Epithelial cell of proximal tubule (primary cell): Measurements from ENCODE around the gene PTPRN2. TPM values are rescaled to one million over a fixed set of nuclear protein-coding genes. Genes with fewer than 3 reads are reported as not detected.

Experiments used
- DNase-seq: peaks from one replicate; pipeline ENCODE4 v3.0.0-alpha.2; 2011; ENCODE audit warnings: low read depth
- H3K4me3 ChIP-seq: 2 replicates; pipeline ENCODE4 v1.5.1; 2011; ENCODE audit warnings: low read depth, mild to moderate bottlenecking, low read length
- total RNA-seq: library from RNA; depleted of rRNA; stranded (reverse); fragments of >200 nt; gene quantifications from 2 replicates; pipeline ENCODE4 v1.2.3, GENCODE V29; 2015
- TF ChIP-seq, protein P1 (sequence below): conservative IDR thresholded peaks from 2 replicates; pipeline ENCODE4 v1.5.1; 2012; ENCODE audit warnings: low read depth, mild to moderate bottlenecking, low read length

Gene PTPRN2
- total RNA-seq, 1 donor from 2014 or later: 2.8 TPM

DNA sequence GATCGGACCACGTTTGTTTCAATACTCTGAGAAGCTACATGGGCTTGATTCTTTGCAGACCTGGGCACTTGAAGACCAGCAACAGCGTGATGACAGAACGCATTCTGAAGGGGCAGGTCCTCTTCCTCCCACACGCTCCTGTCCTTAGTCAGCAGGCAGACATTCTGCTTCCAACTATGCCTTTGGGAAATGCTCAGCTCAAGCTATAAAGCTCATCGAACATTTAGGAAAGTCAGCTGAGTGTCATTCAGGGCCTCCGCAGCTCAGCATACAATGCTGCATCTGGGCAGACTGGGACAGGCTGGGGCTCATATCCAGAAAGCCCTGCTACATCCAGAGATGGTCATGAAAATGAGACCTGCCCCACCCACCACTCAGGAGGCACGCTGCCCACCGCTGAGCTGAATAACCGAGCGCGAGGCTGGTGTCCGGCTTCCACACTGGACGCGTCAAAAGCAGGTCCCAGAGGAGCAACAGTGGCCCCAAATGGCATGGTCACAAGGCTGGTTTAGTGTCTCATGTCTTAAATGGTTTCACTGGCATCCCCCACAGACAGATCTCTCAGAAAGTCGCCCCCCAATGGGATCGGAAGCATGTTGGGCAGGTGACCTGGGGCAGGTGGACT is 976.8 kb downstream of the PTPRN2 start:
- TF ChIP-seq, protein P1, sequence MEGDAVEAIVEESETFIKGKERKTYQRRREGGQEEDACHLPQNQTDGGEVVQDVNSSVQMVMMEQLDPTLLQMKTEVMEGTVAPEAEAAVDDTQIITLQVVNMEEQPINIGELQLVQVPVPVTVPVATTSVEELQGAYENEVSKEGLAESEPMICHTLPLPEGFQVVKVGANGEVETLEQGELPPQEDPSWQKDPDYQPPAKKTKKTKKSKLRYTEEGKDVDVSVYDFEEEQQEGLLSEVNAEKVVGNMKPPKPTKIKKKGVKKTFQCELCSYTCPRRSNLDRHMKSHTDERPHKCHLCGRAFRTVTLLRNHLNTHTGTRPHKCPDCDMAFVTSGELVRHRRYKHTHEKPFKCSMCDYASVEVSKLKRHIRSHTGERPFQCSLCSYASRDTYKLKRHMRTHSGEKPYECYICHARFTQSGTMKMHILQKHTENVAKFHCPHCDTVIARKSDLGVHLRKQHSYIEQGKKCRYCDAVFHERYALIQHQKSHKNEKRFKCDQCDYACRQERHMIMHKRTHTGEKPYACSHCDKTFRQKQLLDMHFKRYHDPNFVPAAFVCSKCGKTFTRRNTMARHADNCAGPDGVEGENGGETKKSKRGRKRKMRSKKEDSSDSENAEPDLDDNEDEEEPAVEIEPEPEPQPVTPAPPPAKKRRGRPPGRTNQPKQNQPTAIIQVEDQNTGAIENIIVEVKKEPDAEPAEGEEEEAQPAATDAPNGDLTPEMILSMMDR: no peak
- H3K4me3 ChIP-seq: no peak overlapping the region
- no peak for DNase-seq

DNA sequence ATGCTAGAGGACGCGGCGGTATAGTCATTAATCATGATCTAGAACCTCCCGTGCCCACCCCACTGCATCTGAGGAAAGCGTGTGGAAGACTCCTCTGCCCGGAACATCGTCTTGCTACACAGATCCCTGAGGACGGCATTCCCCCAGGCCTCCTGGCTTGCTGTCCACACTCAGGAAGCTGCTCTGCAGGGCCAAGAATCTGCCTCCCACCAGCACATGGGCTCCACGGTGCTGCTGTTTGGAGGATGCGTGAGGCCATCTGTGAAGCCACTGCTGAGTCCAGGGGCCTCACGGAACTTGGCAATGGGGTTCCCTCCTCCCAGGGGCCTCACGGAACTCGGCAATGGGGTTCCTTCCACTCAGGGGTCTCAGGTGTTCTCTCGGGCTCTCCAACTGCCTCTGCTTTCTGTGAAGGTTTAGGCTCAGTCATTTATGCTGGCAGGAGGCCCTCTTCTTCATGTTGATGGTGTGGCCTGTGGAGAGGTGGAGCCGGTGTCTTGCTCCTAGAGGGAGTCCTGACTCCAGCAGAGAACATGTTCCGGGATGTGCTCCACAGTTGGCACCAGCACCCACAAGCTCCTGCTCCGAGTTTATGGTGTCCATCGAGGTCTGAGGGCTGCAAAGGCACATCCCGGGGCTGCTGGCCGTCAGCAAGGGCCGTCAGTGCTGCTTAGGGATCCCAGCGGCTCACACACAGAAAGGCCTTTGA is 977.5 kb downstream of the PTPRN2 start:
- DNase-seq: no peak
- no peak overlapping the region for H3K4me3 ChIP-seq
- TF ChIP-seq, protein P1: no peak

DNA sequence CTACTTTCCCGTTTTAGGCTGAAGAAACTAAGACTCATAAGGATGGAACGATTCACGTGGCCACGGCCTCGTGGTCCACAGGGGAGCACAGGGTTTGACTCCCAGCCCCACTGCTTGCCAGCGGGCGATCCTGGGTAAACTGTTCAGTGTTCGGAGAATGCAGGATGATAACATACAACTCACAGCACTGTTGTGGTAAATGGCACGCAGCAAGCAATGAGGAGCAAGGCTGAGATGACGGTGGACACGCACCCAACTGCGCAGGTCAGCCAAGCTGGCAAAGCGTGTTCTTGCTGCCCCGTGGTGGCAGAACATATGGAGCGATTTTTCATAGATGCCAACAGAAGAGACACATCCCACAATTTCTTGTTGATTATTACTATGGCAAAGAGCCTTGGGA is 978.1 kb downstream of the PTPRN2 start:
- TF ChIP-seq, protein P1: no peak
- DNase-seq: no peak
- H3K4me3 ChIP-seq: no peak overlapping the region

DNA sequence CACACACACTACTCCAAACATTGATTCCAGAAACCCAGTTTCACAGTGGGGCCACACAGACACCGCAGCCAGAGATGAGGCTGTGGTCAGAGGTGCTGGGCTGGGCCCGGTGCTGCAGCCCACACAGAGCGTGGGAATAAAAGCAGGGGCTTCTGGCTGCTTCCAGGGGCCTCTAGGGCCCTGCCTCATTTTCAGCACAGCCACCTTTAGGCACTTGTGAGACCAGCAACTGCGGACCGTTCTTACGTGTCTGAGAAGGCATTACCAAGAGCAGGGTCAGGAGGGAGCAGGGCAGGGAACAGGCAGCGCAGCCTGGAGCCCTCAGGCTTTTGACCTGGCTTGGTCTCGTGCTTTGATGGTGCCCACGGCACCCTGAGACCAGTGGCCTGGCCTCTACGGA is 980.4 kb downstream of the PTPRN2 start:
- H3K4me3 ChIP-seq: no peak overlapping the region
- TF ChIP-seq, protein P1: no peak
- DNase-seq: no peak

DNA sequence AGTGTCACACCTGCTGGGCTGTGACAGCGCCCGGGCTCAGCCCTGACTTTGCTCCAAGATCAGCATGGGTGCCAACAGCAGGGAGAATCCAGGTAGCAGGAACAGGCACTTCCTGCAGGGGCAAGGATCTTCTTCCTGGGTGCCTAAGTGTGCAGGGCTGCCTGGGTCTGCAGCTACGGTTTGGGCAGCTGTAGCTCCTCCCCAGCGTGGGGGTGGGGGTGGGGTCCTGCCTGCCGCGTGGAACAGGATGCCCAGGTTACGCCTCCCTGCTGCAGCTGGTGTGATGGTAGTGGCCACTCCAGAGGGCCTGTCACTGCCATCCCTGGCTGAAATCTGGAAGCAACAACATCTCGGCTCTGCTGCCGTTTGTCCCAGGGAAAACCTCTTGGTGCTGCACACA is 981.5 kb downstream of the PTPRN2 start:
- TF ChIP-seq, protein P1: no peak
- no peak for DNase-seq
- no peak overlapping the region for H3K4me3 ChIP-seq

DNA sequence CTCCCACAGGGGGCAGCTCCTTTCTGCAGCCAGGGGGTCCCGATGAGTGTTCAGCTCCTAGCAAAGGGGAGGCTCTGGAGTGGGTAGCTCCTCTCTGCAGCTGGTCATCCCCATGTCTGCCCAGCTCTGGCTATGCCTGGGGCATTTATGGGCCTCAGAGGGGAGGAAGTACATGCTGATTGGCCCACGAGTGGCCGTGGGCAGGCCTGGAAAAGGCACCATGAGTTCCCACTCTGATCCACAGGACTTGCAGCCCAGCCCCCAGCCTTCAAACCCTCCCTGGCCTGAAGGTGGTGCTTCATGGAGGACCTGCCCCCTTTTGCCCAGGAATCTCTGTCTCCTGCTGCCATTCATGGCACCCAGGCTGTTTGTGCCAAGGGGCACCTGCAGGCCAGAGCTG is 982.0 kb downstream of the PTPRN2 start:
- TF ChIP-seq, protein P1: no peak
- no peak for DNase-seq
- H3K4me3 ChIP-seq: no peak overlapping the region
